Nephron progenitor cell (in vitro differentiated cells): Measurements from ENCODE around the gene ATG2A.

Experiments used
- DNase-seq: peaks from one replicate; pipeline ENCODE4 v3.0.0; 2021
- H3K27ac Mint-ChIP-seq: 2 replicates; pipeline ENCODE4 v1.8.0; 2021; ENCODE audit warnings: mild to moderate bottlenecking, moderate library complexity, mixed read lengths
- H3K27me3 Mint-ChIP-seq: 2 replicates; pipeline ENCODE4 v1.8.0; 2021; ENCODE audit warnings: mild to moderate bottlenecking, low read depth, mixed read lengths; ENCODE audit not compliant: poor library complexity
- H3K36me3 Mint-ChIP-seq: 2 replicates; pipeline ENCODE4 v1.8.0; 2021; ENCODE audit warnings: low read depth, mixed read lengths
- H3K4me1 Mint-ChIP-seq: 2 replicates; pipeline ENCODE4 v1.8.0; 2021; ENCODE audit warnings: mixed read lengths
- H3K4me3 Mint-ChIP-seq: 2 replicates; pipeline ENCODE4 v1.8.0; 2021; ENCODE audit warnings: mild to moderate bottlenecking, moderate library complexity, mixed read lengths
- H3K9me3 Mint-ChIP-seq: 2 replicates; pipeline ENCODE4 v1.8.0; 2021; ENCODE audit warnings: mild to moderate bottlenecking, moderate library complexity, mixed read lengths
- CTCF ChIP-seq: fragments of 200-600 bp; sonication (generic); IDR thresholded peaks from 2 replicates; pipeline ENCODE4 v1.5.0; 2021; ENCODE audit warnings: antibody characterized with exemption

Gene ATG2A

GRCh38 chr11:64845129-64845775 lies 71.8 kb downstream of the ATG2A start:
- H3K27me3 Mint-ChIP-seq, result peaks cover 10% of the 10 kb centered on the region
- DNase-seq, result no peak
- no peak for TF ChIP-seq CTCF
- H3K27ac Mint-ChIP-seq, result no peak overlapping the region
- no peaks in the 10 kb centered on the region for H3K36me3 Mint-ChIP-seq
- H3K9me3 Mint-ChIP-seq, result no peaks in the 10 kb centered on the region
- peaks cover 35% of the 10 kb centered on the region for H3K4me1 Mint-ChIP-seq
- peak overlapping the region; percentile 71 for H3K4me3 Mint-ChIP-seq
